Glomerular endothelial cell (primary cell): Measurements from ENCODE around the gene TAF11L3. TPM values are rescaled to one million over a fixed set of nuclear protein-coding genes. Genes with fewer than 3 reads are reported as not detected.
"Not testable (repeated sequence)": the region's sequence is repeated elsewhere in the genome, so short reads cannot be mapped to it uniquely, and the experiment has no call there.

ENCODE experiments used
- DNase-seq: peaks from one replicate; pipeline ENCODE4 v3.0.0-alpha.2; 2011; ENCODE audit warnings: low read depth, low spot score; ENCODE audit errors: extremely low read depth
- total RNA-seq: library from RNA; depleted of rRNA; stranded (reverse); fragments of >200 nt; gene quantifications from 2 replicates; pipeline ENCODE4 v1.2.3, GENCODE V29; 2015

TAF11L3 gene
- not detected in 2 replicates for total RNA-seq

DNA sequence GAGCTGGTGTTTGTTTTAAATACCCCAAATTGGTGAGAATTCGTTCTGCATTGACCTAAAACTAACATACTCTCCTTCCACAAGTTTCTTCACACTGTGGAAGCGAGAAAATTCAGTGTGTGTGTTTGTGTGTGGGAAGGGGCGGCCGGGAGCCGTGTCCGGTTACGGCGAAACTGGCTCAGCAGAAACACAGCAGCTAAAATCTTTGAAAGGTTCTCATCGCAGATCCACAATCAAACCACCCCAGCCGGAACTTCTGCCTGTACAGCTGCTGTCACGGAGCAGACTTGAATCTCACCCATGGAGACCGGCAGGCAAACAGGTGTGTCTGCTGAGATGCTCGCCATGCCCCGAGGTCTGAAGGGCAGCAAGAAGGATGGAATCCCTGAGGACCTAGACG is at the start of gene TAF11L3:
TSS of gene TAF11L3 (plus strand) at position 301 of the 400 bp plus-strand sequence.
- DNase-seq = not testable (repeated sequence)

GRCh38 chr5:17470064-17470463 is 48.1 kb upstream of the TAF11L3 start:
- DNase-seq = no peak

- DNase-seq = not testable (repeated sequence)
Observed at GRCh38 chr5:17475064-17475463, 43.1 kb upstream of the TAF11L3 start.

DNA sequence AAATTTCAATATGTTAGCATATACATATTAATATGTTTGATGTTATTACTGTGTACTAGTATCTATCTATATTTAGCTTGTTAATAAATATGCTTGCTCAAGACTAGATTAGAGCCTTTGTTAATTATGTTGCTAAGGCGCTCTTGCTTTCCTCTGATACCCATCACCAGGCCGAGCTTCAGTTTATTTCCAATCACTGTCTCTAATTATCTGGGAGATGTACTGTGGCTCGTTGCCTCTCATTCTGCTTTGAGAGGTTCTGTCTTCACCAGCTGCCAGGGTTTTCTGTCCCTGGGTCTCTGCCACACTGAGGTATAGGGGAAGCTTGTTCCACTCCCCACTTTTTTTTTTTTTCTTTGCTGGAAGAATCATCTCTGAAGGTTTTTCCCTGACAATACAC is 41.1 kb upstream of the TAF11L3 start:
- no peak for DNase-seq

DNA sequence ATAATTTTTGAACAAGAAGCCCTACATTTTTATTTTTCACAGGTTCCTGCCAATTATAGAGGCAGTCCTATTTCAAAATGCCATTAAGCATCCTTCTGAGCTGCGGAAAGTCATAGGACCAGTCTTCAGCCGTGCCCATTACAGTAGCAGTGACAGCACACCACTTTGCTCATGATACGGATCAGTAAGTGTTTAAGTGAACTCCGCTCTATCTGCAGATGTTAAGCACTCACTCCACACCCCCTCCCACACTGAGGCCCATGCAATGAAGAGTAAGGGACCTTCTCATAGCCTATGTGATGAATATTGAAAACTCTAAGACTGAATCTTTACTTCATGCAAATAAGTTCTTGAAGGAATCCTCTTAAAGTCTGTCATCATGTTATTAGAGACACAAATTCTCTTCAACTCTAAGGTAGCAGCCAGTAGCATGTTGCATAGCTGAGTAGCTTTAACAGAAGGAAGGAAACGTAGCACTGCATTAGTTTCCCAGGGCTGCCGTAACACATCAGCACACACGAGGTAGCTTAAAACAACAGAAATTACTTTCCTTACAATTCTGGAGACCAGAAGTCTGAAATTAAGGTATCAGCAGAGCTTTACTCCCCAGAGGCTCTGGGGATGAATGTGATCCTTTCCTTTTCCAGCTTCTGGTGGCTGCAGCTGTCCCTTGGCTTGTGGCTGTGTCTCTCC is 40.4 kb upstream of the TAF11L3 start:
- no peak for DNase-seq

GRCh38 chr5:17481378-17481777 is 36.8 kb upstream of the TAF11L3 start:
- DNase-seq = no peak

DNA sequence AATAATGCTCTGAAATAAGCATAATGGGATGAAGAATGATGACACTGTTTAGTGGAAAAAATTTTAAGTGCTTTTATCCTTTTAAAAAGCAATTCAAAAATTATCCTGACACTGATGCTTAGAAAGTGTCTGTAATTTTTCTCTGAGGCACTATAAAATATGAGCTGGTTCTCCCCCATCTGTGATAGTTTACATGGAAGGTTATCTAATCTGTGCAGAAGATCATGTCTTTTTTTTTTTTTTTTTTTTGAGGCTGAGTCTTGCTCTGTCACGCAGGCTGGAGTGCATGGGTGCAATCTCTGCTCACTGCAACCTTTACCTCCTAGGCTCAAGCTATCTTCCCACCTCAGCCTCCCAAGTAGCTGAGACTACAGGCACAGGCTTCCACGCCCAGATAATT is 35.4 kb upstream of the TAF11L3 start:
- DNase-seq = no peak

DNA sequence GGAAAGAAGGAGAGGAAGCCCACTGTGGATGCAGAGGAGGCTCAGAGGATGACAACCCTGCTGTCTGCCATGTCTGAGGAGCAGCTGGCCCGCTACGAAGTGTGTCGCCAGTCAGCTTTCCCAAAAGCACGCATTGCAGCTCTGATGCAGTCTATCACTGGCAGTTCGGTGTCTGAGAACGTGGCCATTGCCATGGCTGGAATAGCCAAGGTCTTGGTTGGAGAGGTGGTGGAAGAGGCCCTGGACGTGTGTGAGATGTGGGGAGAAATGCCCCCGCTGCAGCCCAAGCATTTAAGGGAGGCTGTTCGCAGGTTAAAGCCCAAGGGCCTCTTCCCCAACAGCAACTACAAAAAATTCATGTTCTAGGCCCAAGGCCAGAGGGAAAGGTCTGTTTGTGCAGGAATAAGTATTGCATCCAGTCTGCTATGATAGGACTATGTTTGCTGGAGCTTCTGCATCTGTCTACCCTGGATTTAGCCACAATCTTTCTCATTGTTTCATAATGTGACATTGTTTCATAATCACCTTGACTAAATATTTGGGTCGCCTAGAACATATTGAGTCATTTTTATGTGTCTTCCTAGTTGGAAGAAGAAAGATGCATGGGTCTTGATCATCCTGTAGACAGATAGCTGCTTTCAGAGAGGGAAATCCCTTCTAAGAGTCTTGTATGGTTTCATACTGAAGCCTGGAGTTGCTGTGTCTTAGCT is 31.5 kb upstream of the TAF11L3 start:
- not testable (repeated sequence) for DNase-seq

- DNase-seq = no peak
Observed at GRCh38 chr5:17487174-17487512, 31.0 kb upstream of the TAF11L3 start.

DNA sequence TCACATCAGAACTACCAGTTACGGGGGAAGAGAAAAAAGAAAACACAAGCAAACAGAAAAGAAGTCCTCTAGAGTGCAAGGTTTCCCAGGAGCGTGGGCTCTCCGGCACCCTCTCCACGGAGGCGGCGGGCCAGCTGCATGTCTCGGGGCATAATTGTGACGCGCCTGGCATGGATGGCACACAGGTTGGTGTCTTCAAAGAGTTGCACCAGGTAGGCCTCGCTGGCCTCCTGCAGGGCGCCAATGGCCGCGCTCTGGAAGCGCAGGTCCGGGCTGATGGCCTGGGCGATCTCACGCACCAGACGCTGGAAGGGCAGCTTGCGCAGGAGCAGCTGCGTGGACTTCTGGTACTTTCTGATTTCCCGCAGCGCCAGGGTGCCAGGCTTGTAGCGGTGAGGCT is 26.9 kb upstream of the TAF11L3 start:
- DNase-seq = not testable (repeated sequence)

- DNase-seq = no peak
Observed at GRCh38 chr5:17492770-17493169, 25.4 kb upstream of the TAF11L3 start.

DNA sequence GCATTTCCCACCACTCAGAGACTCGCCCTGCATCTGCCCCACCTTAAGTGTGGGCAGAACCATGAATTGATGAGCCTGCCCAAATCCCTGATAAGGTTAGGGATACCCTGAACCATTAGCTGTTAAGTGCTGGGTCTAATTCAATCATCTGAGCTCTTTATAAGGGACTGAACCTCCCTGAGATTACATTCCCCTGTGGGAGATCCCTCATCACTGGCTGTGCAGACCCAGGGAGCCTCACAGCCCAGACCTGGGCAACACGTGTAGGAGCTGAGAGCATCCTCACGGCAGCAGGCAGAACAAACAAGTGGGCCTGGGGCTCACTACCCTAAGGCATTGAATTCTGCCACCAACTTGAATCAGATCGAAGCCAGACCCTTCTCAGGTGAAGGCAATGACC is 20.7 kb upstream of the TAF11L3 start:
- DNase-seq = no peak

GRCh38 chr5:17497931-17498330 is 20.2 kb upstream of the TAF11L3 start, which contains the start of gene TAF11L2:
Gene TAF11L2, plus strand, starts transcription at chr5:17498231.
- not testable (repeated sequence) for DNase-seq

DNA sequence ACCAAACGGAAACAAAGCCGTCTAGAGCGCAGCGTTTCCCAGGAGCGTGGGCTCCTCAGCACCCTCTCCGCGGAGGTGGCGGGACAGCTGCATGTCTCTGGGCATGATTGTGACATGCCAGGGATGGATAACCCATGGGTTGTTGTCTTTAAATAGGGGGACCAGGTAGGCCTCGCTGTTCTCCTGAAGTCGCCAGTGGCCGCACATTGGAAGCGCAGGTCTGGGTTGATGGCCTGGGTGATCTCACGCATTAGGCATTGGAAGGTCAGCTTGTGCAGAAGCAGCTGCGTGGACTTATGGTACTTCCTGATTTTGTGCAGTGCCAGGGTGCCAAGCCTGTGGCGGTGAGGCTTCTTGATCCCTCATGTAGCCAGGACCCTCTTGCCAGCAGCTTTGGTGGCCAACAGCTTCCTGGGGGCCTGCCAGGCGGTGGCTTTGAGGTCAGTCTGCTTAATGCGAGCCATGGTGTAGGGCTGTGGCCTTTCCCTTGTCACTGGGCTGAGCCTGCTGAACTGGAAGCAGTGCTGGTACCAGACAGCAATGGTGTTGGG is 6.3 kb upstream of the TAF11L3 start:
- no peak for DNase-seq

DNA sequence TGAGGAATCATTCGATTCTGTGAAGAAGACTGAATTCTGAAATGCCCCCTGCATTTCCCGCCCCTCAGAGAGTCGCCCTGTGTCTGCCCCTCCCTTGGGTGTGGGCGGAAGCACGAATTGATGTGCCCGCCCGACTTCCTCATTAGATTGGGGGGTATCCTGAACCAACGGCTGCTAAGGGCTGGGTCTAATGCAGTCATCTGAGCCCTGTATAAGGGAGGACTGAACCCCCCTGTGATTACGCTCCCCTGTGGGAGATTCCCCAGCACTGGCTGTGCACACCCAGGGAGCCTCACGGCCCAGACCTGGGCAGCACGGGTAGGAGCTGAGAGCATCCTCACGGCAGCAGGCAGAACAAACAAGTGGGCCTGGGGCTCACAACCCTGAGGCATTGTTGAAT is 641 bp upstream of the TAF11L3 start:
- DNase-seq = not testable (repeated sequence)

- not testable (repeated sequence) for DNase-seq
Observed at GRCh38 chr5:17519508-17519907, 1.3 kb downstream of the TAF11L3 start.

DNA sequence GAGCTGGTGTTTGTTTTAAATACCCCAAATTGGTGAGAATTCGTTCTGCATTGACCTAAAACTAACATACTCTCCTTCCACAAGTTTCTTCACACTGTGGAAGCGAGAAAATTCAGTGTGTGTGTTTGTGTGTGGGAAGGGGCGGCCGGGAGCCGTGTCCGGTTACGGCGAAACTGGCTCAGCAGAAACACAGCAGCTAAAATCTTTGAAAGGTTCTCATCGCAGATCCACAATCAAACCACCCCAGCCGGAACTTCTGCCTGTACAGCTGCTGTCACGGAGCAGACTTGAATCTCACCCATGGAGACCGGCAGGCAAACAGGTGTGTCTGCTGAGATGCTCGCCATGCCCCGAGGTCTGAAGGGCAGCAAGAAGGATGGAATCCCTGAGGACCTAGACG is 3.3 kb downstream of the TAF11L3 start, which contains the start of gene TAF11L4:
TSS of gene TAF11L4 (plus strand) at position 301 of the 400 bp plus-strand sequence.
- not testable (repeated sequence) for DNase-seq

- not testable (repeated sequence) for DNase-seq
Observed at GRCh38 chr5:17524935-17525334, 6.8 kb downstream of the TAF11L3 start, which contains the start of gene TAF11L5. Gene TAF11L5, plus strand, starts transcription at chr5:17525235.

DNA sequence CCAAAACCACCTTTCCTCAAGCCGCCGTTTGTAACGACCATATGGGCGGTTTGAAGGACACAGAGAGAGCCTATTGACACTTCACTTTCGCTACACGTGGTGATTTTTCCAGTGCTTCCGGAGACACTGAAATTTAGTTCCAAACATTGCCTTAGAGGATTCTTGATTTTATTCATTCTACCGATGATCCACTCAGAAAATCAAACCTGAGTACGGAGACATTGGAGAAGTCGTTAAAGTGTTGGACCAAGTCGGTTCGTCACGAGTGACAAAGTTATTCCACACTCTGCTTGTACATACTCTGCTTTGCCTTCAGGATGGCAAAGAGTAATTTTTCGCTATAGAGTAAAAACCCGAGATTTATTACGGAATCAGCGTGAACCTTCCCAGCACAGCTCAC is 8.3 kb downstream of the TAF11L3 start:
- not testable (repeated sequence) for DNase-seq

DNA sequence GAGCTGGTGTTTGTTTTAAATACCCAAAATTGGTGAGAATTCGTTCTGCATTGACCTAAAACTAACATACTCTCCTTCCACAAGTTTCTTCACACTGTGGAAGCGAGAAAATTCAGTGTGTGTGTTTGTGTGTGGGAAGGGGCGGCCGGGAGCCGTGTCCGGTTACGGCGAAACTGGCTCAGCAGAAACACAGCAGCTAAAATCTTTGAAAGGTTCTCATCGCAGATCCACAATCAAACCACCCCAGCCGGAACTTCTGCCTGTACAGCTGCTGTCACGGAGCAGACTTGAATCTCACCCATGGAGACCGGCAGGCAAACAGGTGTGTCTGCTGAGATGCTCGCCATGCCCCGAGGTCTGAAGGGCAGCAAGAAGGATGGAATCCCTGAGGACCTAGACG is 10.2 kb downstream of the TAF11L3 start, which contains the start of gene TAF11L6:
TSS of gene TAF11L6 (plus strand) at position 301 of the 400 bp plus-strand sequence.
- not testable (repeated sequence) for DNase-seq
